HUES6 (cell line): ENCODE measurements around the gene TYROBP.
"Not testable (repeated sequence)": the region's sequence is repeated elsewhere in the genome, so short reads cannot be mapped to it uniquely, and the experiment has no call there.

Source experiments
- H3K27ac ChIP-seq: 2 replicates; pipeline ENCODE4 v1.7.0; 2013; ENCODE audit warnings: low read depth, mild to moderate bottlenecking, low read length, inconsistent platforms
- H3K27me3 ChIP-seq: 2 replicates; pipeline ENCODE4 v1.6.1; 2013; ENCODE audit warnings: low read length; ENCODE audit not compliant: control insufficient read depth, insufficient read depth
- H3K36me3 ChIP-seq: 2 replicates; pipeline ENCODE4 v1.6.1; 2013; ENCODE audit warnings: low read length; ENCODE audit not compliant: control insufficient read depth, insufficient read depth
- H3K4me1 ChIP-seq: 2 replicates; pipeline ENCODE4 v1.6.1; 2013; ENCODE audit warnings: low read length; ENCODE audit not compliant: control insufficient read depth, insufficient read depth
- H3K4me3 ChIP-seq: 2 replicates; pipeline ENCODE4 v1.5.1; 2013; ENCODE audit warnings: low read depth, low read length
- H3K9ac ChIP-seq: one replicate; pipeline ENCODE4 v1.6.1; 2013; ENCODE audit warnings: mild to moderate bottlenecking, low read length
- H3K9me3 ChIP-seq: 2 replicates; pipeline ENCODE4 v1.6.1; 2013; ENCODE audit warnings: low read depth, low read length; ENCODE audit not compliant: control insufficient read depth, insufficient read depth

The TYROBP gene

GRCh38 chr19:35908010-35908441 lies at the start of gene TYROBP:
Gene TYROBP, minus strand, starts transcription at chr19:35908295. Its CDS starts 67 bp downstream, at chr19:35908228.
- Histone ChIP-seq H3K36me3 (no peaks in the 10 kb centered on the region), H3K9me3 (no peaks in the 10 kb centered on the region), H3K9ac (no peak within 1 kb of the TSS), H3K27me3 (no peaks in the 10 kb centered on the region; the same call in 1 of the 2 replicates), H3K4me3 (no peak within 1 kb of the TSS), H3K27ac (no peak within 1 kb of the TSS), H3K4me1 (peaks cover 19% of the 10 kb centered on the region)

DNA sequence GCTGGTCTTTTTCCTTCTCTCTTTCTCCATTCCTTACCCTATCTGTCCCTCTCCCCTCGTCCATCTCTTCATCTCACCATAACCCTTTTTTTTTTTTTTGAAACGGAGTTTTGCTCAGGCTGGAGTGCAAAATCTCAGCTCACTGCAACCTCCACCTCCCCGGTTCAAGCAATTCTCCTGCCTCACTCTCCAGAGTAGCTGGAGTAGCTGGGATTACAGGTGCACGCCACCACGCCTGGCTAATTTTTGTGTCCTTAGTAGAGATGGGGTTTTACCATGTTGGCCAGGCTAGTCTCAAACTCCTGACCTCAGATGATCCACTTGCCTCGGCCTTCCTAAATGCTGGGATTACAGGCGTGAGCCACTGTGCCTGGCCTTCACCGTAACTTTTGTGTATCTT lies 49.3 kb upstream of the TYROBP start:
- not testable (repeated sequence) for H3K36me3 ChIP-seq, H3K4me1 ChIP-seq, H3K9ac ChIP-seq, H3K27ac ChIP-seq, H3K9me3 ChIP-seq, H3K4me3 ChIP-seq
- peaks cover 46% of the 10 kb centered on the region for H3K27me3 ChIP-seq

- Histone ChIP-seq H3K9me3 (no peaks in the 10 kb centered on the region), H3K4me1 (peaks cover 8% of the 10 kb centered on the region; the same call in 1 of the 2 replicates), H3K27me3 (peaks cover 41% of the 10 kb centered on the region), H3K9ac (no peak overlapping the region), H3K4me3 (no peak overlapping the region), H3K36me3 (no peaks in the 10 kb centered on the region), H3K27ac (no peak overlapping the region)
Observed at GRCh38 chr19:35955881-35956634, 48.0 kb upstream of the TYROBP start.

DNA sequence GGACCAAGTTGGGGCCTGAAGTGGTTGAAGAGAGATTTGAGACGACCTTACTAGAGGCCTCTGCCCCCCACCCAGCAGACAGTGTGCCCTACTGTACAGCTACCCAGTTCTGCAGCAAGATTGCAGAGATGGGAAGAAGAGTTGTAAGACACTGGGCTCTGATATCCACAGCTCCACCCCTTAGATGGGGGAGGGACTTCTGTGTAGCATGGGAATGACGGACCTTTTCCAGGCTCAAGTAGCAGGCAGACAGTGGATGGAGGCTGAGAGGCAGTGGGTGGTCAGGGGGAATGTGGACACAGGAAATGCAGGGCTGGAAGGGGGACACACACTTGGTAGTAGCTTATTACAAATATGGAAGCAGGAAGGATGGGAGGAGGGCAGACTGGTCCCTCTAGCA lies 41.0 kb upstream of the TYROBP start:
- H3K36me3 ChIP-seq, result 0 out of 2 replicates have a peak, but pooled peaks cover 3% of the 10 kb centered on the region
- H3K4me1 ChIP-seq, result no peaks in the 10 kb centered on the region
- no peak overlapping the region for H3K9ac ChIP-seq
- no peaks in the 10 kb centered on the region for H3K9me3 ChIP-seq
- H3K27ac ChIP-seq, result no peak overlapping the region
- H3K27me3 ChIP-seq, result no peaks in the 10 kb centered on the region; the same call in 1 of the 2 replicates
- H3K4me3 ChIP-seq, result no peak overlapping the region

- H3K36me3 ChIP-seq, result 0 out of 2 replicates have a peak, but pooled peaks cover 8% of the 10 kb centered on the region
- H3K9ac ChIP-seq, result no peak overlapping the region
- no peak overlapping the region for H3K4me3 ChIP-seq
- H3K27me3 ChIP-seq, result no peaks in the 10 kb centered on the region
- H3K27ac ChIP-seq, result no peak overlapping the region
- no peaks in the 10 kb centered on the region for H3K4me1 ChIP-seq
- H3K9me3 ChIP-seq, result no peaks in the 10 kb centered on the region
Observed at GRCh38 chr19:35946203-35946602, 38.1 kb upstream of the TYROBP start.

DNA sequence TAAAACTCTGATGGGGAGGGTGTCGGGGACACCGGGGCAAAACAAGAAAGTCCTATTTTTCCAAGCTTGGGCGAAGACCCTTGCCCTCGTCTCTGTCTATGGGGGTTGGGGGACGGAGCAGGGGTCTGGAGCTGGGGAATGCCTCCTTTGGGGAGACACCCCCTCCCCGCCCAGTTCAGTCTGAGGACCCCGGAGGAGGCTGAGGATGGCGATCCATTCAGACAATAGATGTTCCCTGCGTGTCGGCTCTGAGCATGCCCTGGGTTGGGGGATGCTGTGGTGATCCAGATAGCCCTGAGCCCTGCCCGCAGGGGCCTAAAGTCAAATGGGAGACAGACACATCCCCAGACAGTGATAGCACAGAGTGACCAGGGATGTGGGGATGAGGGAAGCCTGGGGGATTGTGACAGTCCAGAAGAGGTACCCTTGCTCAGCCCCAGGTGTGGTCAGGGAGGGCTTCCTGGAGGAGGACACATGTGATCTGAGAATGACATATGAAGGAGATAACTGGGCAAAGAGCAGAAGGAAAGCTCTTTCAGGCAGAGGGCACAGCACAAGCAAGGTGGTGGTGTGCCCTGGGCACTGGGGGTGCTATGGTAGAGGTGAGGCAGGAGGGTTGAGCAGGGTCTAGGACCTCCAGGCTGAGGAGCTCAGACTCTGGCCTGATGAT lies 37.2 kb upstream of the TYROBP start:
- Histone ChIP-seq H3K4me3 (no peak overlapping the region), H3K4me1 (no peaks in the 10 kb centered on the region), H3K9me3 (no peaks in the 10 kb centered on the region), H3K27ac (no peak overlapping the region), H3K27me3 (no peaks in the 10 kb centered on the region), H3K36me3 (peaks cover 14% of the 10 kb centered on the region; the same call in 1 of the 2 replicates), H3K9ac (no peak overlapping the region)

DNA sequence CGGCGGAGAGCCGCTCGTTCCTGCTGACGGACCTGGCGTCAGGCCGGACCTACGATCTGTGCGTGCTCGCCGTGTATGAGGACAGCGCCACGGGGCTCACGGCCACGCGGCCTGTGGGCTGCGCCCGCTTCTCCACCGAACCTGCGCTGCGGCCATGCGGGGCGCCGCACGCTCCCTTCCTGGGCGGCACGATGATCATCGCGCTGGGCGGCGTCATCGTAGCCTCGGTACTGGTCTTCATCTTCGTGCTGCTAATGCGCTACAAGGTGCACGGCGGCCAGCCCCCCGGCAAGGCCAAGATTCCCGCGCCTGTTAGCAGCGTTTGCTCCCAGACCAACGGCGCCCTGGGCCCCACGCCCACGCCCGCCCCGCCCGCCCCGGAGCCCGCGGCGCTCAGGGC lies 36.5 kb upstream of the TYROBP start:
- H3K36me3 ChIP-seq, result peaks cover 21% of the 10 kb centered on the region; the same call in 1 of the 2 replicates

GRCh38 chr19:35943321-35944301 lies 35.5 kb upstream of the TYROBP start:
- Histone ChIP-seq H3K27me3 (no peaks in the 10 kb centered on the region), H3K36me3 (peaks cover 27% of the 10 kb centered on the region; the same call in 1 of the 2 replicates), H3K9me3 (no peaks in the 10 kb centered on the region), H3K4me1 (no peaks in the 10 kb centered on the region), H3K27ac (no peak overlapping the region), H3K4me3 (no peak overlapping the region), H3K9ac (no peak overlapping the region)

More for the DNA sequence above, 36.5 kb upstream of the TYROBP start:
- Histone ChIP-seq H3K27ac (no peak overlapping the region), H3K4me1 (no peaks in the 10 kb centered on the region), H3K9me3 (no peaks in the 10 kb centered on the region), H3K9ac (no peak overlapping the region), H3K4me3 (no peak overlapping the region), H3K27me3 (no peaks in the 10 kb centered on the region)

GRCh38 chr19:35942235-35942634 lies 34.1 kb upstream of the TYROBP start:
- H3K27me3 ChIP-seq, result no peaks in the 10 kb centered on the region
- no peak overlapping the region for H3K9ac ChIP-seq
- H3K4me3 ChIP-seq, result no peak overlapping the region

GRCh38 chr19:35940839-35941238 lies 32.7 kb upstream of the TYROBP start:
- H3K9me3 ChIP-seq, result no peaks in the 10 kb centered on the region
- no peaks in the 10 kb centered on the region for H3K27me3 ChIP-seq
- peaks cover 13% of the 10 kb centered on the region for H3K4me1 ChIP-seq
- H3K36me3 ChIP-seq, result peaks cover 27% of the 10 kb centered on the region; the same call in 1 of the 2 replicates
- H3K27ac ChIP-seq, result no peak overlapping the region
- no peak overlapping the region for H3K9ac ChIP-seq
- no peak overlapping the region for H3K4me3 ChIP-seq

More at GRCh38 chr19:35942235-35942634, 34.1 kb upstream of the TYROBP start:
- Histone ChIP-seq H3K9me3 (no peaks in the 10 kb centered on the region), H3K27ac (no peak overlapping the region), H3K36me3 (peaks cover 27% of the 10 kb centered on the region; the same call in 1 of the 2 replicates), H3K4me1 (peaks cover 6% of the 10 kb centered on the region)
